Measurements from ENCODE around the gene CATSPERZ.

The CATSPERZ gene

GRCh38 chr11:64299847-64300648, at the start of gene CATSPERZ:
Gene CATSPERZ, plus strand, starts transcription at chr11:64300358. Its CDS starts 53 bp downstream, at chr11:64300411.
- no peak for DNase-seq

- DNase-seq: no peak
Observed at GRCh38 chr11:64250415-64251015, 49.6 kb upstream of the CATSPERZ start.

DNA sequence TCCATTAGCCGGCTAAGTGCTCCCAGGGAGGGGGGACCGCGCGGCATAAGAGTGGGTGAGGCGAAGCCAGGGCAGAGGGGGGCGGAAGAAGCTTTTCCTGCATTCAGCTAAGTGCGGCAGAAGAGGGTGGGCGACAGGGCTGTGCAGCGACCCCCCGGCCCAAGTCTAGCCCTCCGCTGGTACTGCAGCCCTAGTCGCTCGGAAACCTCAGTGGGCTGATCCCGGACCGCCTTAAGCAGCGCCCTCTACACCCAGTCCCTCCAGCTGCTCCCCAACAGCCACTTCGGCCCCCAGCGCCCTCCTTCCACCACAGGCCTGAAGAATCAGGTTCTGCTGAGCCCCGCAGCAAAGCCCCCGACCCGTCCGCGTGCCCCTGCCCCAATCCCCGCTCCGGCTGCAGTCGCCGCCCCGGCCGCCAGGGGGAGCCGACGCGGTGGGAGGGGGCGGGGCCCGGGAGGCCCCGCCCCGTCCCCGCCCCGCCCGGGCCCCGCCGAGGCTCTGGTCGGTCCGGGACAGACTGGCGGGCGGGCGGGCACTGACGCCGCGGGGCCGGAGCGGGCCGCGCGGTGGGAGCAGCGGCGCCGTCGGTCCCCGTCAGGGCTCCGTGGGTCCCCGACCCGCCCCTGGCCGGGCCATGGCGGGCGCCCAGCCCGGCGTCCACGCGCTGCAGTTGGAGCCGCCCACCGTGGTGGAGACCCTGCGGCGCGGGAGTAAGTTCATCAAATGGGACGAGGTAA, 49.0 kb upstream of the CATSPERZ start, which contains the start of gene PLCB3:
PLCB3 (plus strand) TSS at position 515 of the 737 bp plus-strand sequence; CDS start at position 635, 120 bp downstream.
- DNase-seq: no peak

GRCh38 chr11:64251753-64252002, 48.5 kb upstream of the CATSPERZ start:
- no peak for DNase-seq

DNA sequence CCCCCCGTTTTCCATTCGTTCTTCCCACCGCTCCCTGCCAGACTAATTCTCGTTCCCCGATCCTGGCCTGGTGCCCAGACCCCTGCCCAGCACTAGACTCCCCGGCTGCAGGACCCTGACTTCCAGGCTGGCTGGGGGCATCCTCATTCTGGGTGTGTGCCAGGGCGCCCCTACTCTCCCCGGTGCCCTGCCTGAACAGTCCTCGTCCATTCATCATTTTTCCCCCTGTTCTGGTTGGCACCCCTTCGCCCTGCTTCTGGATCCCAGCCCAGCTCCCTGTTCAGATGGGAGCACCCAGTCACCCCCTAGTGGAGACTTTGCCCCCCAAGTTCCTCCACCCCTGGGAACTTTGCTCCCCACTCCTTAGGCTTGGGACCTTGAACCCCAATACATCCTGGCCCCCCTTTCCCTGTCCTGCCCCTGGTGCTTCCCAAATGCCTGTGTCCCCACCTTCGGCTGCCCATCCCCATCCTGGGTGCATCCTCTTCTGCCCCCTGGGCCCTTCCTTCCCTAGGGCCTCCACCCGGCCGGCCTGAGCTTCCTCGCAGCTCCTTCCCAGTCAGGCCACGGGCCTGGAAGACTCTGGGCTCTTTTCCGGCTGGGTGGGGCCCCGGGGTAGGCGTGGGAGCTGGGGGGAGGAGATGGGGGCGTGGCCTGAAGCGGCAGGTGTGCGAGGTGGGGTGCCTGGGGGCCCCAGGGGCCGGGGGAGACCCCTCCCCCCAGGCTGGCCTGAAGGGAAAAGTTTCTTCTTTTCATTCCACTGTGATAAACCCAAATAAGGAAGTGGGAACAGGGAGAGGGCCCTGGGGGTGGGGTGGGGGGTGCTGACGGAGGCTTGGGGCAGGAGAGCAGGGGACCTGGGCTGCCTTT, 47.9 kb upstream of the CATSPERZ start:
- no peak for DNase-seq

DNA sequence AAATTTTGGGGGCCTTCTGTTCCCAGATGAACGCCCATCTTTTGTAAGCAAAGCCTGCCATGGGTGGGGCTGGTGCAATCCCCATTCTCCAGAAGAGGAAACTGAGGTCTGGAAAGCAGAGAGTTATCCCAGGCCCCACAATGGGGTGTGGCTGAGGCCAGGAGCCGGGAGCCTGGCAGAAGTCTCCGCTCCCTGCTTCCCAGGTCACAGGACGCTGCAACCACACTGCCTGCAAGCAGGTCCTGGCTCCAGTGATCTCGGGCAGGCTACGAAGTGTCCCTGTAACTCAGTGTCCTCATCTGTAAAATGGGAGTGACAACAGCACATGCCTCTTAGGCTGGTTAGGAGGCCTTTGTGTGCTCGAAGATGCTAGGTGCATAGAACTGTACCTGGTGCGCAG, 47.1 kb upstream of the CATSPERZ start:
- DNase-seq: no peak

- DNase-seq: no peak
Observed at GRCh38 chr11:64253481-64253880, 46.7 kb upstream of the CATSPERZ start.

DNA sequence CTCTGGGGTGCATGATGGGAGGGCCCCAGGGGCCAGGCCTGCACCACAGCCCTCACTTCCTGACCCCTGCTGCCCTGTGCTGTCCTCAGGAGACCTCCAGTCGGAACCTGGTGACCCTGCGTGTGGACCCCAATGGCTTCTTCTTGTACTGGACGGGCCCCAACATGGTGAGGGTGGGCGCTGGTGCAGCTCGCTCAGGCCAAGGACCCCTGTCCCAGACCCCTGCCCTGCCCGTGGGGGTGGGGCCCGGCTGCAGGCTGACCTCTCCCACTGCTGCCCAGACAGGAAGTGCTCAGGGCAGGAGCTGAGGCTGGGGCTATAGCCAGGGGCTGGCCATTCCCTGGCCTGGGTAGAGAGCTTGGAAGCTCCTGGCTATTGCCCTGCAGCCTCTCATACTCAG, 45.8 kb upstream of the CATSPERZ start:
- DNase-seq: no peak

- no peak for DNase-seq
Observed at GRCh38 chr11:64255135-64256128, 44.7 kb upstream of the CATSPERZ start.

DNA sequence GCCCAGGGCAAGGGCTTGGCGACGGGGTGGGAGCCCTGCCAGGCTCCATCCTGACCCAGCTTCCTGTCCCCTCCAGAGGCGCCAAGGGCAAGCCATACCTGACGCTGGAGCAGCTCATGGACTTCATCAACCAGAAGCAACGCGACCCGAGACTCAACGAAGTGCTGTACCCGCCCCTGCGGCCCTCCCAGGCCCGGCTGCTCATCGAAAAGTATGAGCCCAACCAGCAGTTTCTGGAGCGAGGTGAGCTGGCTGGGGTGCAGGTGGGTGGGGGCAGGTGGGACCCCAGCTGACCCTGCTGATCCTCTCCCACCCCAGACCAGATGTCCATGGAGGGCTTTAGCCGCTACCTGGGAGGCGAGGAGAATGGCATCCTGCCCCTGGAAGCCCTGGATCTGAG, 43.9 kb upstream of the CATSPERZ start:
- DNase-seq: no peak

- no peak for DNase-seq
Observed at GRCh38 chr11:64258356-64258755, 41.8 kb upstream of the CATSPERZ start.

- DNase-seq: no peak
Observed at GRCh38 chr11:64258946-64259532, 41.1 kb upstream of the CATSPERZ start.

DNA sequence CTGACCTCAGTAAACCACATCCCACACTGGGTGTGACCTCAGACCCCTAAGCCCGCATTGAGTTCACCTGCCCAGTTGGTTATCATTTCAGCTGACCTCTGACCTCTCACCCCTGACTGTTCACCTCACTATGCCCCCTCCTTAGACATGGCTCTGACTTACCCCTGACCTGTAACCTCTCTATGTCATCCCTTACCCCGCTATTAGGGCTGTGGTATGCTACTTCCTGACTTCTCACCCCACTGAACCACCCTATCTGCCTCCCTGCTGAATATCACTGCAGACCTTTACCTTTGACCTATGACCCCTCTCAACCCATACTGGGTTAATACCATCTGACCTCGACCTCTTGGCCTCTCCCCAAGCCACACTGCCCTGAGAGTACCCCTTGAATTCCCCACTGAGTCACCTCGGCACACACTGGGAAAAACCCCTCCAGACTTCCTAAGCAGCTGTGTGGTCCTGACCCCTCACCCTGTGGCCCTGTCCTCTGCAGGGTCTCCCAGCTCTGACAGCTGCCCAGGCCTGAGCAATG, 40.6 kb upstream of the CATSPERZ start:
- no peak for DNase-seq

DNA sequence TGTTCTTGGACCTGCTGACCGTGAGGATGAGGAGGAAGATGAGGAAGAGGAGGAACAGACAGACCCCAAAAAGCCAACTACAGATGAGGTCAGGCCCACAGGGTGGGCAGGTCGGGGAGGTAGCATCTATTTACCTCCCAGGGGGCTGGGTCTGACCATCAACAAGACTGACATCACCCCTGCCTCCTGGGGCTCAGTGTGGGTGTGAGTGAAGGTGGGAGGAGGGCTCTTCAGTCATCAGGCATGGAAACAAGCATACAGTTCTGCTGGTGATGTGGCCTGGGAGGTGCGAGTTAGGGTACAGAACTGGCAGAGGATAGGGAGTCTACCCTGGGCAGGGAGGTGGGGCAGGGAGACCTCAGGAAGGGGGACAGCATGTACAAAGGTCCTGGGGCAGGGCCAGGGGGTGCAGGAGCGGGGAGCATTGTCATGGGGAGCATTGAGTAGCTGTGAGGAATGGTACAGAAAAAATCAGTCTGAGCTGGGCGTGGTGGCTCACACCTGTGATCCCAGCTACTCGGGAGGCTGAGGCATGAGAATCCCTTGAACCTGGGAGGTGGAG, 39.9 kb upstream of the CATSPERZ start:
- no peak for DNase-seq

DNA sequence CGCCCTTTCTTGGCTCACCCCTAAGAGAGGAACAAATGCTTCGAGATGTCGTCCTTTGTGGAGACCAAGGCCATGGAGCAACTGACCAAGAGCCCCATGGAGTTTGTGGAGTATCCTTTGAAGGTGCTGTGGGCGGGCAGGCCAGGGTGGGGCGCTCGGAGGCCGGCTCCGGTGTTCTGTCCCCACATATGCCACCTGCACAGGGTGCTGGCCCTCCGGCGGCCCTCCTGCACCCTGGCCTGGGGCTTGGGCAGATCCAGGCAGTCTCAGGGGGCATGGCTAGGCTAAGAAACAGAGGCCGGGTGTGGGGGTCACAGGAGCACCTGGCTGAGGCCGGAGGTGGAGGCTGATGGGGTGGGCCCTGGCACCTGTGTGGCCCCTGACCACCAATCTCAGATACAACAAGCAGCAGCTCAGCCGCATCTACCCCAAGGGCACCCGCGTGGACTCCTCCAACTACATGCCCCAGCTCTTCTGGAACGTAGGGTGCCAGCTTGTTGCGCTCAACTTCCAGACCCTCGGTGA, 38.5 kb upstream of the CATSPERZ start:
- DNase-seq: no peak

DNA sequence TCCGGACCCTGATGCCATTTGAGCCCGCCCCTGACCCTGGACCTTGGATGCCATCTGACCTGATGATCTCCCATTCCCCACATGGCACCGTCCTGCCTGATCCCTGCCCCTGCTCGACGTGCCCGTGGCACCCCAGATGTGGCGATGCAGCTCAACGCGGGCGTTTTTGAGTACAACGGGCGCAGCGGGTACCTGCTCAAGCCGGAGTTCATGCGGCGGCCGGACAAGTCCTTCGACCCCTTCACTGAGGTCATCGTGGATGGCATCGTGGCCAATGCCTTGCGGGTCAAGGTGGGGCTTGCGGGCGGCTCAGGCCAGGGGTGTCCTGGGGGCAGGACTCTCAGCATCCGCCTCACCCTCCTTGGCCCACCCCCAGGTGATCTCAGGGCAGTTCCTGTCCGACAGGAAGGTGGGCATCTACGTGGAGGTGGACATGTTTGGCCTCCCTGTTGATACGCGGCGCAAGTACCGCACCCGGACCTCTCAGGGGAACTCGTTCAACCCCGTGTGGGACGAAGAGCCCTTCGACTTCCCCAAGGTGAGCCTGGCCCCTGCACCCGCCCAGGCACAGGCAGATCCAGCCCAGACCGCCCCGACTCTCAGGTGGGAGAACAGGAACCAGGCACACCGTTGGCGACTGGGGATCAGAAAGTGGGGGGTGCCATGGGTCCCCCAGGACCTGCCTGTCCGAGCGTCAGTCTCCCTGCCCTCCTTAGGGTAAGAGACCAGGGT, 37.7 kb upstream of the CATSPERZ start:
- no peak for DNase-seq

DNA sequence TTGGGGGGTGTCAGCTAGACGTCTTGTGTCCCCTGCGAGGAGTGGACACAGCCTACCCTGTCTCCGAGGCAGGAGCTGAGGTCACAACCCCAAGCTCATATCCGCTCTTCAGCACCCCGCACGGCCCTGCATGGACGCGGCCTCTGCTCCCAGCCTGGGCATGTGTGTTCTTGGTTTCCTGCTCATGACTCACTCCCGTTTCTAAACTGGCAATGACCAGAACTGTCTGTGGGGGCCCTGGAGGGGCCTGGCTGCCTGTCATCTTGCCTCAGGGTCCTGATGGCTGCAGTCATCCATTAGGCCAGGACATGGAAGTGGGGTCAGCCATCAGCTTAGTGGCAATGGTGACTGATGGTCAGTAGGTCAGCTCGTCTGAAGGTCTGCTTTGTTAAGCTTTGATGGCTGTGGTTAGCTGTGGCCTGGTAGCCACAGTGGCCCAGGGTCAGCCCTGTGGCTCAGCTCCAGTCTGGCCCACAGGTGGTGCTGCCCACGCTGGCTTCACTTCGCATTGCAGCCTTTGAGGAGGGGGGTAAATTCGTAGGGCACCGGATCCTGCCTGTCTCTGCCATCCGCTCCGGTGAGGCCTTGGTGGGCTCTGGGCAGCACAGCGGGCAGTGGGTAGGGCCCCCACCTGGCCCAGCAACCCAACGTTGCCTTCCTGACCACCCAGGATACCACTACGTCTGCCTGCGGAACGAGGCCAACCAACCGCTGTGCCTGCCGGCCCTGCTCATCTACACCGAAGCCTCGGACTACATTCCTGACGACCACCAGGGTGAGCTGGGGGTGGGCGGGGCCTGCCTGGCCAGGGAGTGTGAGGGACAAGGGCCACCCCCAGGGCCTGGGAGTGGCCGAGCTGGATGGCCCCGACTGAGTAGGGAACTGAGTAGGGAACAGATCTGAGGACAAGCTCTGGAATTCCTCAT, 36.9 kb upstream of the CATSPERZ start:
- no peak for DNase-seq

- DNase-seq: no peak
Observed at GRCh38 chr11:64263947-64264317, 36.2 kb upstream of the CATSPERZ start.

Data from GOT3 (cell line).